NCI-H1436 (cell line): ENCODE data around the gene SLC27A2.

ENCODE experiments used
- DNase-seq: peaks from one replicate; lab custom pipeline; 2025; lab: John Stamatoyannopoulos, UW

SLC27A2 gene

GRCh38 chr15:50190723-50191122 is 8.7 kb downstream of the SLC27A2 start:
- no peak for DNase-seq

- no peak for DNase-seq
Observed at GRCh38 chr15:50192164-50192563, 10.2 kb downstream of the SLC27A2 start.

- DNase-seq, result no peak
Observed at GRCh38 chr15:50192926-50193620, 11.1 kb downstream of the SLC27A2 start.

- DNase-seq, result no peak
Observed at GRCh38 chr15:50202003-50202402, 20.0 kb downstream of the SLC27A2 start.

GRCh38 chr15:50206020-50206419 is 24.0 kb downstream of the SLC27A2 start:
- no peak for DNase-seq

GRCh38 chr15:50209809-50210208 is 27.8 kb downstream of the SLC27A2 start:
- no peak for DNase-seq

GRCh38 chr15:50210462-50211157 is 28.6 kb downstream of the SLC27A2 start:
- no peak for DNase-seq

- DNase-seq, result no peak
Observed at GRCh38 chr15:50218291-50218690, 36.3 kb downstream of the SLC27A2 start.

- DNase-seq, result no peak
Observed at GRCh38 chr15:50218691-50219090, 36.7 kb downstream of the SLC27A2 start.

- no peak for DNase-seq
Observed at GRCh38 chr15:50219820-50220219, 37.8 kb downstream of the SLC27A2 start.

- DNase-seq, result no peak
Observed at GRCh38 chr15:50222181-50222580, 40.2 kb downstream of the SLC27A2 start.

GRCh38 chr15:50224606-50225005 is 42.6 kb downstream of the SLC27A2 start:
- DNase-seq, result no peak

GRCh38 chr15:50225057-50225456 is 43.1 kb downstream of the SLC27A2 start:
- no peak for DNase-seq

GRCh38 chr15:50225938-50226337 is 43.9 kb downstream of the SLC27A2 start:
- no peak for DNase-seq

GRCh38 chr15:50227076-50227475 is 45.1 kb downstream of the SLC27A2 start:
- DNase-seq, result no peak

GRCh38 chr15:50228866-50229265 is 46.9 kb downstream of the SLC27A2 start:
- no peak for DNase-seq

GRCh38 chr15:50229336-50229735 is 47.3 kb downstream of the SLC27A2 start:
- DNase-seq, result no peak

GRCh38 chr15:50231761-50232160 is 49.8 kb downstream of the SLC27A2 start:
- no peak for DNase-seq

GRCh38 chr15:50232791-50233190 is 50.8 kb downstream of the SLC27A2 start:
- DNase-seq, result no peak

- no peak for DNase-seq
Observed at GRCh38 chr15:50233192-50233736, 51.3 kb downstream of the SLC27A2 start.

- DNase-seq, result no peak
Observed at GRCh38 chr15:50234764-50235163, 52.8 kb downstream of the SLC27A2 start.

- DNase-seq, result no peak
Observed at GRCh38 chr15:50235794-50236193, 53.8 kb downstream of the SLC27A2 start.

- DNase-seq, result no peak
Observed at GRCh38 chr15:50236433-50236832, 54.4 kb downstream of the SLC27A2 start.
